ENCODE data around the gene ETHE1.

GRCh38 chr19:43502419-43502976, 24.5 kb downstream of the ETHE1 start:
- TF ChIP-seq CTCF (IDR thresholded peaks at IDR 0.05) (no peak), POLR2AphosphoS5 (IDR thresholded peaks at IDR 0.05) (no peak)
